SU-DHL-6 (cell line): ENCODE results near the gene FASTKD3.

ENCODE experiments used
- CTCF ChIP-seq: fragments of 200-600 bp; sonication (generic); IDR thresholded peaks from one replicate; pipeline ENCODE4 v1.5.1; 2017; ENCODE audit warnings: antibody characterized with exemption, mild to moderate bottlenecking, low read length, moderate library complexity; ENCODE audit not compliant: insufficient read depth, poor library complexity, severe bottlenecking
- EZH2phosphoT487 ChIP-seq: fragments of 200-600 bp; sonication (generic), shearing (Covaris generic); conservative IDR thresholded peaks from 2 replicates; pipeline ENCODE4 v1.6.1; 2018; ENCODE audit warnings: mild to moderate bottlenecking, antibody characterized with exemption, low read length, moderate library complexity, mixed read lengths

- TF ChIP-seq CTCF = no peak
- no peak for TF ChIP-seq EZH2phosphoT487
Observed at GRCh38 chr5:7871653-7872052, 2.8 kb upstream of the FASTKD3 start.
